ENCODE measurements around the gene SLC35F3.

DNA sequence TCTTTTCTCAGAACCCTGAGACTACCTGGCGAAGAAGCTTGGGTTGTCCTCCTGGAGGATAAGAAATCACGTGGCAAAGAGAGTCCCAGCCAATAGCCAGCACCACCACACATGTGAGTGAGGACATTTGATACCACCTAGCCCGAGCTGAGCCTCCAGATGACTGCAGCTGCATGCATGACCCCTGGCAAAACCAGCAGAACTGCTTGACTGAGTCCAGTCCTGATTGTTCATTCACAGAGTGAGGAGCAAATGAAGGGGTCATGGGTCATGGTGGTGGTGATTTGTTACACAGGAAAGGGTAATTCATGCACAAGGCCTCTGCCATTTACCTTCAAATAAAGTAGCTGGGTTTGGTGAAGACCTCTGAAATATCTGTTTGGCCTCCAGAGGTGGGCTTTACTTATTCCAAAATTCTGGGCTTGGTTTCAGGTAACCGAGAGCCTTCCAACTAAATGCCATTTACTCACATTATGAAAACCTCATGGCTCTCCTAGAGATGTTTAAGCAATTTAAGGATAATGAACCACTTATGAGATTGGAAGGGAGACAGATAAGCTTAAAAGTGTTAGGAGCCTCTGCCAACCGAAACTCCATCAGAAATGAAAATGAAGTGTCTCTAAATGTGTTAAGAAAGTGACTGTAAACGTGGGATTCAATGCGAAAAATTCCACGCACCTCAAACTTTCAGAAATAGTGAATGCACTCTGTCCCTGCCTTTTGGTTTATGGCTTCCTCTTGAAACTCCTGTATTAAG lies 163.3 kb downstream of the SLC35F3 start:
- TF ChIP-seq POLR2A (IDR thresholded peaks at IDR 0.05): no peak
- TF ChIP-seq, protein P1, sequence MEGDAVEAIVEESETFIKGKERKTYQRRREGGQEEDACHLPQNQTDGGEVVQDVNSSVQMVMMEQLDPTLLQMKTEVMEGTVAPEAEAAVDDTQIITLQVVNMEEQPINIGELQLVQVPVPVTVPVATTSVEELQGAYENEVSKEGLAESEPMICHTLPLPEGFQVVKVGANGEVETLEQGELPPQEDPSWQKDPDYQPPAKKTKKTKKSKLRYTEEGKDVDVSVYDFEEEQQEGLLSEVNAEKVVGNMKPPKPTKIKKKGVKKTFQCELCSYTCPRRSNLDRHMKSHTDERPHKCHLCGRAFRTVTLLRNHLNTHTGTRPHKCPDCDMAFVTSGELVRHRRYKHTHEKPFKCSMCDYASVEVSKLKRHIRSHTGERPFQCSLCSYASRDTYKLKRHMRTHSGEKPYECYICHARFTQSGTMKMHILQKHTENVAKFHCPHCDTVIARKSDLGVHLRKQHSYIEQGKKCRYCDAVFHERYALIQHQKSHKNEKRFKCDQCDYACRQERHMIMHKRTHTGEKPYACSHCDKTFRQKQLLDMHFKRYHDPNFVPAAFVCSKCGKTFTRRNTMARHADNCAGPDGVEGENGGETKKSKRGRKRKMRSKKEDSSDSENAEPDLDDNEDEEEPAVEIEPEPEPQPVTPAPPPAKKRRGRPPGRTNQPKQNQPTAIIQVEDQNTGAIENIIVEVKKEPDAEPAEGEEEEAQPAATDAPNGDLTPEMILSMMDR (IDR thresholded peaks at IDR 0.05): no peak

Data from Peyer's patch (tissue), 4 donors.